Right lobe of liver (tissue), 6 donors: Measurements from ENCODE around the gene PCSK6. TPM values are rescaled to one million over a fixed set of nuclear protein-coding genes. Genes with fewer than 3 reads are reported as not detected.

Experiments
- ATAC-seq, 4 donors: fragments of 200-7000 bp; cut with Tn5 transposase; one replicate each; pipeline ENCODE4 v1.9.1; 2020; ENCODE audit warnings: mild to moderate bottlenecking in 4 of 4, moderate library complexity in 4 of 4
- DNase-seq, 3 donors: peaks; one replicate each; pipeline ENCODE4 v3.0.0-alpha.2; 2020
- H3K27ac ChIP-seq, 3 donors: fragments of 200-600 bp; one replicate each; pipeline ENCODE4 v1.8.0; 2022
- H3K27me3 ChIP-seq, 2 donors: fragments of 200-600 bp; one replicate each; pipeline ENCODE4 v1.8.0; 2022
- H3K36me3 ChIP-seq, 4 donors: fragments of 200-600 bp; sonication (generic) in 1 of 4; one replicate each; pipeline versions ENCODE4 v1.5.1 to v1.8.0; 2017 to 2022; ENCODE audit warnings: control low read depth in 1 of 4
- H3K4me1 ChIP-seq, 4 donors: fragments of 200-600 bp; sonication (generic) in 1 of 4; one replicate each; pipeline versions ENCODE4 v1.5.1 to v1.8.0; 2017 to 2022; ENCODE audit warnings: control low read depth in 1 of 4
- H3K4me3 ChIP-seq, 3 donors: fragments of 200-600 bp; one replicate each; pipeline ENCODE4 v1.8.0; 2022
- H3K9me3 ChIP-seq, 4 donors: fragments of 200-600 bp; sonication (generic) in 1 of 4; one replicate each; pipeline versions ENCODE4 v1.5.1 to v1.8.0; 2017 to 2022; ENCODE audit warnings: control low read depth in 1 of 4
- POLR2A ChIP-seq: fragments of 450-650 bp; IDR thresholded peaks from one replicate; pipeline ENCODE4 v1.6.1; 2017; ENCODE audit warnings: antibody characterized with exemption, mild to moderate bottlenecking
- WGBS: methylation state at CpG from one replicate; pipeline ENCODE4 v1.1.6; 2018; ENCODE audit warnings: low coverage, low lambda C conversion rate; ENCODE audit not compliant: insufficient coverage; ENCODE audit errors: missing lambda C conversion rate; 5-methylcytosine and 5-hydroxymethylcytosine counted together
- intact Hi-C, 2 donors: fragments of 100-400 bp; cut with DNase I; formaldehyde crosslinking; loops; one replicate each; pipeline versions ENCODE4 v1.11.2 to v1.14.1; 2022
- total RNA-seq, 6 experiments: library from RNA; depleted of rRNA in 2 of 6; stranded (reverse); fragments of >200 nt in 2 of 6; fragmentation: NEBNext Ultra II Directional in 3 of 6; extraction: Animal tissue kit (Norgen Biotek cat#: 25700) in 3 of 6; gene quantifications; one replicate each; pipeline versions ENCODE4 v1.1.0 to v1.2.4, GENCODE V29; 2016 to 2023
- TF ChIP-seq, protein P1 (sequence below), 4 donors: fragments of 200-600 bp in 3 of 4; fragments of 450-650 bp in 1 of 4; IDR thresholded peaks; one replicate each; pipeline versions ENCODE4 v1.5.1 to v1.8.0; 2016 to 2022; ENCODE audit warnings: antibody characterized with exemption in 4 of 4, mild to moderate bottlenecking in 2 of 4
- donor health status: DM: no; HTN: yes; CAD: no.
- donor health status: DM: no; HTN: no; CAD: no.
- donor health status: DM: no; HTN: no; CAD: no.
- donor health status: DM: no; HTN: yes; CAD: no.
- donor health status: DM: no; HTN: yes; CAD: no.

Gene PCSK6
- total RNA-seq, 6 experiments from 2014 or later, result 165 to 218 (median 207) TPM

DNA sequence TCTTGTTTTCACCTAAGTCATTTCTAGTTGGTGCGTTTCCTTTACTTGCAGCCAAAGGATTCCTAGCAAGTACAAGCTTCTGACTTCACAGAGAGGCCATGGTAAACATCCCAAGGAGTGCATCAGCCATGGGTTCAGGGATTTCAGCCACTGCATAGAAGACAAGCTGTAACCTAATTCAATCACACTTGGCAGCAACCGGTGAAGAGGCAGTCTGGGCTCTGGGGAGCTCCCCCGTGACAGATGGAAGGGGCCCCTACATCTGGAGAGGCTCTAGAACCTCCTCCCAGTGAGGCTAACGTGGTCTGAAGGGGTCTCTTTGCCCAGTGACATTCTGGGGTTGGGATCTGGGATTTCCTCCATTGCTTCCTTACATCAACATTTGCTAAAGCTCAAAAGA, 186.1 kb downstream of the PCSK6 start:
- TF ChIP-seq, protein P1, sequence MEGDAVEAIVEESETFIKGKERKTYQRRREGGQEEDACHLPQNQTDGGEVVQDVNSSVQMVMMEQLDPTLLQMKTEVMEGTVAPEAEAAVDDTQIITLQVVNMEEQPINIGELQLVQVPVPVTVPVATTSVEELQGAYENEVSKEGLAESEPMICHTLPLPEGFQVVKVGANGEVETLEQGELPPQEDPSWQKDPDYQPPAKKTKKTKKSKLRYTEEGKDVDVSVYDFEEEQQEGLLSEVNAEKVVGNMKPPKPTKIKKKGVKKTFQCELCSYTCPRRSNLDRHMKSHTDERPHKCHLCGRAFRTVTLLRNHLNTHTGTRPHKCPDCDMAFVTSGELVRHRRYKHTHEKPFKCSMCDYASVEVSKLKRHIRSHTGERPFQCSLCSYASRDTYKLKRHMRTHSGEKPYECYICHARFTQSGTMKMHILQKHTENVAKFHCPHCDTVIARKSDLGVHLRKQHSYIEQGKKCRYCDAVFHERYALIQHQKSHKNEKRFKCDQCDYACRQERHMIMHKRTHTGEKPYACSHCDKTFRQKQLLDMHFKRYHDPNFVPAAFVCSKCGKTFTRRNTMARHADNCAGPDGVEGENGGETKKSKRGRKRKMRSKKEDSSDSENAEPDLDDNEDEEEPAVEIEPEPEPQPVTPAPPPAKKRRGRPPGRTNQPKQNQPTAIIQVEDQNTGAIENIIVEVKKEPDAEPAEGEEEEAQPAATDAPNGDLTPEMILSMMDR (IDR thresholded peaks at IDR 0.05), result no peak
- no peak for TF ChIP-seq POLR2A
- 96% methylated on average over 3 of the region's 4 CpGs for WGBS

DNA sequence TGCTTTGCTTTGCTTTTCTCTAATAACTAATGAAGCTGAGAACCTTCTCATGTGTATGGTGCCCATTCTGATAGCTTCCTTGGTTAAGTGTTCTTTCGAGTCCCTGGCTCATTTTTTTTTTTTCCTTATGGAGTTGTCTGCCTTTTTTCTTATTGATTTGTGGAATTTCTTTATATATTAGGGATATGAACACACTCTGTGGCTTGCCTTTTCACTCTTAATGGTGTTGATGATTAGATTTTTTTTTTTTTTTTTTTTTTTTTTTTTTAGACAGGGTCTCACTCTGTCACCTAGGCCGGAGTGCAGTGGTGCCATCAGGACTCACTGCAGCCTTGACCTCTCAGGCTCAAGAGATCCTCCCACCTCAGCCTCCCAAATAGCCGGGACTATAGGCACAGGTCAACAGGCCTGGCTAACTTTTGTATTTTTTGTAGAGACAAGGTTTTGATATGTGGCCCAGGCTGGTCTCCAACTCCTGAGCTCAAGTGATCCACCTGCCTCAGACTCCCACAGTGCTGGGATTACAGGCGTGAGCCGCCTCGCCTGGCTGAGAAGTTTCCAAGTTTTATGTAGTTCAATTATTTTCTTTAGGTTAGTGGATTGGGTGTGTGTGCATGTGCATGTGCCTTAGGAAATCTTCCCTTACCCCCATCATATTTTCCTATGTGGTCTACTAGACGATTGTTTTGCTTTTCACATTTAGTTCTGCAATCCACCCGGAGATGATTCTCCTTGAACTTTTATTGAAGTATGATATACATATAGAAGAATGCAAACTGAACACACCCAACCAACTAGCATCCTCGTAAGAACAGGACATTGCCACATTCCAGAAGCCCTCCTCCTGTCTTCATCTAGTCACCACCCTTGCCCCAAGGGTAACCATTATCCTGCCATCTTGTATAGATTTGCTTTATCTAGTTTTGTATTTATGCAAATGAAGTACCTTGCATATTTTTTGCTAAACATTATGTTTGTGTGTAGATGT, 192.8 kb downstream of the PCSK6 start:
- no peaks in the 10 kb centered on the region for H3K9me3 ChIP-seq
- H3K4me3 ChIP-seq, result no peak overlapping the region
- peaks cover 0 to 6% (median 0%) of the 10 kb centered on the region in 4 donors for H3K36me3 ChIP-seq
- TF ChIP-seq, protein P1 (IDR thresholded peaks at IDR 0.05), result no peak
- TF ChIP-seq POLR2A, result no peak
- H3K27me3 ChIP-seq, result no peaks in the 10 kb centered on the region
- peaks cover 0 to 11% (median 2%) of the 10 kb centered on the region in 4 donors for H3K4me1 ChIP-seq
- WGBS, result 80% methylated on average over 7 of the region's 9 CpGs
- ATAC-seq (no peak), DNase-seq (no peak)
- no peak overlapping the region for H3K27ac ChIP-seq
- intact Hi-C loops, result no loop called here

More for the DNA sequence above, 186.1 kb downstream of the PCSK6 start:
- Histone ChIP-seq H3K4me1 (no peaks in the 10 kb centered on the region), H3K27me3 (no peaks in the 10 kb centered on the region), H3K27ac (no peak overlapping the region), H3K4me3 (no peak overlapping the region), H3K9me3 (no peaks in the 10 kb centered on the region), H3K36me3 (peaks cover 0 to 30% (median 10%) of the 10 kb centered on the region in 4 donors)
- intact Hi-C loops, result loop anchor here (10.0 kb wide), 2 partner anchors 191 to 341 kb away; no protein-coding TSS in a partner anchor
- peak in 1 of 3 donors; percentile 20 for DNase-seq
- ATAC-seq, result no peak

DNA sequence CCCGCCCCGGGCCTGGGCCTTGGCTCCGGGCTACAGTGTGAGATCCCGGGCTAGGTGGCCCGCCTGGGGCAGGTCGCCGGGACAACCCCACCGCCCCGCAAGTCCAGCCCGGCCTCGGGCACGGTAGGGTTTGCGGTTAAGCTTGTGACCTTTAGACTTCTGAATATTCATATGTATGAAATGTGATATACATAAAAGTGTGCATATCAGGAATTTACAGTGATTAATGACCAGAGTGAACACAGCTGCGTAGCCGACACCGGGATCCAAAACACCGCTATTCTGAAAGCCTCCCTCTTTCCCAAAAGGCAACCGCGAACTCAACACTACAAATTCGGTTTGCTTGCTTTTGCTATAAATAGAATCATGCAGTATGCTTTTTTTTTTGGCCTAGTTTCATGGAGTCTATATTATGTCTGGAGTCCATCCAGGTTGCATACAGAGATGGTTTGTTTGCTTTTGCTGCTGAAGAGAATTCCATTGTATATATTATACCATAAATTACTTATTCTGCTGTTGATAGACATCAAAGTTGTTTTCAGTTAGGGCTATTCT, 193.8 kb downstream of the PCSK6 start:
- 1% methylated on average over 18 of the region's 20 CpGs for WGBS
- ATAC-seq, result peak; percentile 0 to 64 (median 56)
- TF ChIP-seq POLR2A, result no peak
- TF ChIP-seq, protein P1 (IDR thresholded peaks at IDR 0.05), result no peak
- Histone ChIP-seq H3K27me3 (no peaks in the 10 kb centered on the region), H3K4me3 (peak overlapping the region; percentile 74 to 96 (median 92)), H3K36me3 (peaks cover 0 to 8% (median 0%) of the 10 kb centered on the region in 4 donors), H3K27ac (peak overlapping the region; percentile 82 to 91 (median 86)), H3K9me3 (no peaks in the 10 kb centered on the region), H3K4me1 (peaks cover 0 to 11% (median 2%) of the 10 kb centered on the region in 4 donors)
- peak in 1 of 3 donors; percentile 75 for DNase-seq
- intact Hi-C loops, result no loop called here

DNA sequence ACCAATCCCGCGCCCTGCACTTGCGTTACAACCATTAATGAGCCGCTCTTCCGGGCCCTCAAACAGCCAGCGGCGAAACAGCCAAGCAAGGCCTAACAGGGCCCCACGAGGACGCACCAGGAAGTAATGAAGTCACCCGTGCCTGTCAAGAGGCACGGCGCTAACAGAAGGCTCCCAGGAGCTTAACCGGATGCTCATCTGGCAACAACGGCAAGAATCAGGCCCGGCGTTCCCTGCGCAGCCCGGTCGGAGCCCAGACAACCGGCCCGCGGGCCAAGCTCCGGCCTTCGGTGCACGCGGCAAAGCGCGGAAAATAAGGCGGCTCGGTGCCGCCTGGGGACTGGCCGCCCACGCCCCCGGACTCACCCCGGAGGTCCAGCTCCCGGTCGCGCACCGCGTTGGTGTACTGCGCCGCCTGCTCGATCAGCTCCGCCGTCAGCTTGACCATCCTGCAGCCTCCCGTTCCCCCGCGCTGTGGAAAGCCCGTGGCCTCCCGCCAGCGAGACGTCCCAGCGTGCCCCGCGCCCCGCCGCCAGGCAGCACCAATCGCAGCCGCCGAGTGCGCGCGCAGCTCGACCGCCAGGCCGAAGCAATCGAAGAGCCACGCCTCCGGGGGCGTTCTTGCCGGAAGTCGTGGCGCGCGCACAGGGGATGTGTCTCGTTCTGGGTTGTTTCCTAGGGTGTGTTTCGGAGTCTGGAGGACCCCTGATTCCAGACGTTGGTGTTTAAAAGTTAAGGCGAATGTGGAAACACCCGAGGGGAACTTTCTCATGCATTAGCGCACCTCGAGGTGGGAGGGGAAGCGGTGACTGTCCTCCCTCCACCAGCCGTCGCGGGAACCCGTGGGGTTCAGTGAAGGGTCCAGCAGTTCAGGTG, 194.5 kb downstream of the PCSK6 start, which contains the start of gene SNRPA1:
Gene SNRPA1, minus strand, starts transcription at position 518 of the 876 bp plus-strand sequence. Its CDS starts 70 bp downstream, at position 448.
- H3K27me3 ChIP-seq, result no peaks in the 10 kb centered on the region
- peak within 1 kb of the TSS; percentile 74 to 96 (median 92) for H3K4me3 ChIP-seq
- no peaks in the 10 kb centered on the region for H3K9me3 ChIP-seq
- TF ChIP-seq POLR2A, result peak; percentile 87
- TF ChIP-seq, protein P1 (IDR thresholded peaks at IDR 0.05), result no peak
- WGBS, result 0% methylated on average over 15 of the region's 87 CpGs
- intact Hi-C loops, result no loop called here
- peak within 1 kb of the TSS; percentile 82 to 91 (median 86) for H3K27ac ChIP-seq
- DNase-seq, result peak; percentile 98 to 99 (median 98)
- peaks cover 0 to 8% (median 0%) of the 10 kb centered on the region in 4 donors for H3K36me3 ChIP-seq
- ATAC-seq, result peak; percentile 81 to 93 (median 92)
- H3K4me1 ChIP-seq, result peaks cover 0 to 11% (median 2%) of the 10 kb centered on the region in 4 donors
